Measurements from ENCODE around the gene PIK3AP1.
"Not testable (repeated sequence)": the region's sequence is repeated elsewhere in the genome, so short reads cannot be mapped to it uniquely, and the experiment has no call there.

Gene PIK3AP1

GRCh38 chr10:96720422-96721206, at the start of gene PIK3AP1:
Gene PIK3AP1, minus strand, starts transcription at chr10:96720514. Its CDS starts 120 bp downstream, at chr10:96720394.
- DNase-seq, result peak in 8 of 56 donors; percentile 12 to 70 (median 29)

DNA sequence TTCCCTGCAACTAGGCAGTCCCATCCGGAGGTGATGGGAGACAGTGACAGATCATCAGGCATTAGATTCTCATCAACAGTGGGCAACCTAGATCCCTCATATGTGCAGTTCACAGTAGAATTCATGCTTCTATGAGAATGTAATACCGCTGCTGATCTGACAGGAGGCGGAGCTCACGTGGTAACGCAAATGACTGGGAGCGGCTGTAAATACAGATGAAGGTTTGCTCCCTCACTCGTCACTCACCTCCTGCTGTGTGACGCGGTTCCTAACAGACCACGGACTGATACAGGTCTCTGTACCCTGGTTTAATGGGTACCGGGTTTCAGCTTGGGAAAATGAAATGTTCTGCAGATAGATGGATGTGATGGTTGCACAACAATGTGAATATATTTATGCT, 47.8 kb upstream of the PIK3AP1 start:
- no peak for DNase-seq

DNA sequence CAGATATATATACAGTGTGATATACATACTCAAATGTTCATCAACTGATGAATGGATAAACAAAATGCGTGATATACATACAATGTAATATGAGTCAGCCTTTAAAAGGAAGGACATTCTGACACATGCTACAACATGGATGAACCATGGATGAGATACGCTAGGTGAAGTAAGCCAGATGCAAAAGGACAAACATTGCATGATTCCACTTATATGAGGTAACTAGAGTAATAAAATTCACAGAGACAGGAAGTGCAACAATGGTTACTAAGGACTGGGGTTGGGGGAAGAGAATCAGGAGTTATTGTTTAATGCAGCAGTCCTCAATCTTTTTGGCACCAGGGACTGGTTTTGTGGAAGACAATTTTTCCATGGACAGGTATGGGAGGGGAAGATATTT, 47.3 kb upstream of the PIK3AP1 start:
- no peak for DNase-seq

- peak in 27 of 56 donors; percentile 3 to 70 (median 30) for DNase-seq
These were observed 45.3 kb upstream of the PIK3AP1 start for GRCh38 chr10:96765406-96766240.

DNA sequence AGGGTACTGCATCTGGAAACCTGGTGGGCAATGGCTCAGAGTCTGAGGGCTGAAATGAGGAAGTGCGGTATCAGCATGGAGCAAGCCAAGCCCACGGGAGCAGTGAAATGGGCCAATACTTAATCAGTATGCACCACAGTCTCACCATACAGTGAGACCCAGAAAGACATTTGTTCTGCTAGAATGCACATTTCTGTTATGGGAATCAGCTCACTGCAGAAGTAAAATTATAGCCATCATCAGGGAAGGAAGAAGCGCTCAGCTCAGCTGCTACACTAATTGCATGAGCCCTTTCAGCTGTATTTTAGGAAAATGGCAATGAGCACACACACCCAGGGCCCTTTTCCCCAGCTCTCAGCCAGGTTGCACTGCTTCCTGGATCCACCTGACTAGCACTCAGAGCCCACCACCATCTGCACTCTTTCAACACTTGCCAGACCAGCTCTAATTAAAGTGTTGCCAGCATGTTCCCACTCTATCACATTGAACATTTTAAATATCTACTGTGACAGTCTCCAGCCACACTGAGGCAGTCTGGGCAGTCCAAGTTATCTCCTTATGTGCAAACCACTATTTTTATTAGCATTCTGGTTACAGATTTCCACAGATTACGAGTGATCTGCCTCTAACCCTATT, 44.2 kb upstream of the PIK3AP1 start:
- DNase-seq, result peak in 1 of 56 donors; percentile 9

DNA sequence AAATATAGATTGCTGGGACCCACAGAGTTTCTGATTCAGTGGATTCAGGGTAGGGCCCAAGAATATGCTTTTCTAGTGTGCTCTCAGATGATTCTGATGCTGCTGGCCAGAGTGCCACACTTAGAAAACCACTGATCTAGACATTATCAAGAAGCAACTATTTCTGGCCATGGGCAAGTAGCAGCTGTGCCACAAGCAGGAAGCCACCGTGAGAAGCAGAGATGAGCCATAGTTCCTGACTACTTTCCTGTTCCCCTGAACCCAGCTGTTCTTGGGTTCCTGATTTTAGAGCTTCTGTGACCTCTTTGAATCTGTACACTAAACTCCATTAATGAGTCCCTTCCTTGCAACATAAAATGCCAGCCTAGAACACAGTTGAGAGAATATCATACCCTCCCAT, 38.1 kb upstream of the PIK3AP1 start:
- peak in 6 of 56 donors; percentile 2 to 31 (median 10) for DNase-seq

GRCh38 chr10:96756111-96756903, 36.0 kb upstream of the PIK3AP1 start:
- no peak for DNase-seq

GRCh38 chr10:96753956-96754355, 33.6 kb upstream of the PIK3AP1 start:
- DNase-seq, result no peak

GRCh38 chr10:96752375-96752774, 32.1 kb upstream of the PIK3AP1 start:
- DNase-seq, result no peak

DNA sequence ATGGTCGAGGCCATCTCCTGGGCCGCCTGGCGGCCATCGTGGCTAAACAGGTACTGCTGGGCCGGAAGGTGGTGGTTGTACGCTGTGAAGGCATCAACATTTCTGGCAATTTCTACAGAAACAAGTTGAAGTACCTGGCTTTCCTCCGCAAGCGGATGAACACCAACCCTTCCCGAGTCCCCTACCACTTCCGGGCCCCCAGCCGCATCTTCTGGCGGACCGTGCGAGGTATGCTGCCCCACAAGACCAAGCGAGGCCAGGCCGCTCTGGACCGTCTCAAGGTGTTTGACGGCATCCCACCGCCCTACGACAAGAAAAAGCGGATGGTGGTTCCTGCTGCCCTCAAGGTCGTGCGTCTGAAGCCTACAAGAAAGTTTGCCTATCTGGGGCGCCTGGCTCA, 30.0 kb upstream of the PIK3AP1 start:
- not testable (repeated sequence) for DNase-seq

- peak in 1 of 56 donors; percentile 4 for DNase-seq
These were observed 27.6 kb upstream of the PIK3AP1 start for GRCh38 chr10:96747734-96748550.

DNA sequence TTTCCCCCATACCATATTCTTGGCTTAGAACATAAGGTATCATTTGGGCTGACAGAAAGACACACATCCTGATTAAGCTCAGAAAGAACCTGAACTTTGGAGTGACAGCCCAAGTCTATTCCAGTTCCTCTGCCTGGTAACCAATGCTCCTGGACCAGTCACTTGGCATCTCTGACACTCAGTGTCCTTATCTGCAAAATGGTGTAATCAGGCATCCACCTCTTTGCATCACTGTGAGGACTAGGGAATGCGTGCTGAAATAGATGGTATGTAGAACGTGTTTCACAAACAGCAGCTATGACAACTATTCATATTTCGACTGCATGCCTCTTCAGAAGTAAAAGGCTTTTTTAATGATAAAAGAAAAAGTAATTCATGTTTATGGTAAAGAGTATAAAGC, 26.2 kb upstream of the PIK3AP1 start:
- DNase-seq, result no peak

- DNase-seq, result no peak
These were observed 25.6 kb upstream of the PIK3AP1 start for GRCh38 chr10:96745950-96746349.

GRCh38 chr10:96743988-96744585, 23.8 kb upstream of the PIK3AP1 start:
- DNase-seq, result peak in 2 of 56 donors; percentile 7 to 11

- not testable (repeated sequence) for DNase-seq
These were observed 21.2 kb upstream of the PIK3AP1 start for GRCh38 chr10:96741557-96741956.

- peak in 17 of 56 donors; percentile 7 to 45 (median 20) for DNase-seq
These were observed 20.4 kb upstream of the PIK3AP1 start for GRCh38 chr10:96740579-96741281.

DNA sequence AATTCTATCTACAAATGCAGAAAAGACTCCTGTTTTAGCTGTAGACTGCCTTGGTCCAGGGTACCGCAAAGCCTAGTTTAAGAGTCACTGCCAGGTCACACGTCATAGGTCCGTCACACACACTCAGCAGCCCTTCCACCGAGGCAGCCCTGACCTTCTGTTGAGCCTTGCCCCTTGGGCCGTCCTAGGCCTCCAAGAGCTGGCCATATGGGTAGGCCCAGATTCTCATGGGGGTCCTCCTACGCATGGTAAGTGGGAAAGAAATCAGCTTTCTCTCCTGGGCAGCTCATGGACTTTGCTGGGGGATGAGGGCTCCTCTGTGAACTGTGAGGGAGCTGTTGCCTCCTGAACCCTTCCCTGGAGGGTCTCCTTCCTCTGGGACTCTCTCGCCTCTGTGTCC, 19.8 kb upstream of the PIK3AP1 start:
- no peak for DNase-seq

DNA sequence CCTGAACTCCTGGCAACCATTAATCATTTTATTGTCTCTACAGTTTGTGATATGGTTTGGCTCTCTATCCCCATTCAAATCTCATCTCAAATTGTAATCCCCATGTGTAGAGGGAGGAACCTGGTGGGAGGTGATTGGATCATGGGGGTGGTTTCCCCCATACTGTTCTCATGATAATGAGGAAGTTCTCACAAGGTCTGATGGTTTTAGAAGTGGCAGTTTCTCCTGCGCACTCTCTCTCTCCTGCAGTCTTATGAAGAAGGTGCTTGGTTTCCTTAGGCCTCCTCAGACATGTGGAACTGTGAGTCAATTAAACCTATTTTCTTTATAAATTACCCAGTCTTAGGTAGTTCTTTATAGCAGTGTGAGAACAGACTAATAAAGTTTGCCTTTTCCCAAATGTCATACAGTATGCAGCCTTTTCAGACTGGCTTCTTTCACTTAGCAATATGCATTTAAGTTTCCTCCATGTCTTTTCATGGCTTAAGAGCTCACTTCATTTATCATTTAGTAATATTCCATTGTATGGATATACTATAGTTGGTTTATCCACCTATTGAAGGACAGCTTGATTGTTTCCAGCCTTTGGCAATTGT, 17.1 kb upstream of the PIK3AP1 start:
- DNase-seq, result not testable (repeated sequence)

GRCh38 chr10:96724621-96725020, 4.3 kb upstream of the PIK3AP1 start:
- DNase-seq, result no peak

Data from amygdala (tissue), 56 donors.